RPMI7951 (cell line): ENCODE results near the gene JTB. TPM values are rescaled to one million over a fixed set of nuclear protein-coding genes. Genes with fewer than 3 reads are reported as not detected.

ENCODE experiments used
- DNase-seq: peaks from one replicate; pipeline ENCODE4 v3.0.0-alpha.2; 2012; ENCODE audit warnings: low read depth
- total RNA-seq: library from RNA; depleted of rRNA; stranded (reverse); fragments of >200 nt; shearing (Covaris generic); gene quantifications from 2 replicates; pipeline ENCODE4 v1.2.3, GENCODE V29; 2014; rRNA removed

Gene JTB
- total RNA-seq, 1 experiment from 2014 or later, result 155 TPM

DNA sequence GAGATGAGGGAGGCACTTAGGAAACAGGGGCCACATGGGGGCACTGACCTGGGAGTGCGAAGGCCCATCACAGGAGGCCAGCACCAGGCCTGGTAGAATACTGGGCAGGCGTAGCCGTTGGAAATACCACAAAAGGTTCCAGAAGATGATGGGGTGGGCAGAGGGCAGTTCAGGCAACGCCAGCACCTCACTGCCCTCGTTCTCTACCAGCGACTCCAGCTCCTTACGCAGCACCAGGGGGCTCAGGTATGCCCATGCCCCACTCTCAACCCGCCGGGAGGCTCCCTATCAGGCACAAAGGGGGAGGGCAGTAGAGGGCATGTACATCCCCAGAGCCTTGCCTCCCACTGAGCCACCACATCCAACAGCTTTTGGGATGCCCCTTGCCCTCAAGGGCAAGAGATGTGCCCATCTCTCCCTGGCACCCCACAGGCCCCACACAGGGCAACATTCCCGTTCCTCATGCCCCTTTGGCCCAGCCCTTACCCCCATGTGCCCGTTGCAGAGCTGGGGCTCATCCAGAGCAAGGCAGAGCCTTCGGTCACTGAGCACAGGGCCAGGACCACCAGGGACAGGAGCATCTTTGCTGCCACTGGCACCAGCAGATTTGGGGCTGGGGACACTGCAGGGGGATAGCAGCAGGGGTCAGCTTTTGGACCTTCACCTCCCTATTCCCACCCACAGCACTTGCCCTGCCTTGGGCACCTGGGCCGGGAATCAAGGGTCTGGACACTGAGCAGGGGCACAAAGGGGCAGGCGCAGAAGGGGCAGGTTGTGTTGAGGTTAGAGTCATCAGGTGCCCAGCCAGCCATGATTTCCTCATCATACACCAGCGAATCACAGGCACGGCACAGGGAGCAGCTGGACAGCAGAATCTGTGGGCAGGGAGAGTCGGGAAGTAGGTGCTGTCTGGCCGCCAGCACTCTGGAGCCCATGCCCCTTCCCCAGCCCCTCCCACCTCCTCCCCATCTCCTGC is 45.0 kb downstream of the JTB start:
- DNase-seq, result no peak

- no peak for DNase-seq
Measured at GRCh38 chr1:153929981-153930948, 47.2 kb downstream of the JTB start.

DNA sequence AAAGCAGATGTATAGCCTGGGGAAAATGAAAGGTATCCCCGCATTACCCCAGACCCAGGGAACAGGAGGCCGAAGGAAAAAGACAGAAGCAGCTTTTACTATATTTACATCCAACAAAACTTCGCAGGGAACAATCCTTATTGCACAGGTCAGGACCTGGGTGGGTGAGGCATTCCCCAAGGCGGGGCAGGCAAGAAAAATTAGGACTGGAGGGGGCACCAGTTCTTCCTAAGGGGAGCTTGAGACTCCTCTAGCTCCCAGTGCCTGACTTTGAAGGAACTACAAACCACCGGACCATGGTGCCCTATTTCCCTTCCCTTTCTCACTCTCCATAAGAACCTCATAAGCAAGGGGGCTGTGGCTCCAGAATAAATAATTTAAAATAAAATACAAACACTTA is 48.0 kb downstream of the JTB start:
- DNase-seq, result no peak

DNA sequence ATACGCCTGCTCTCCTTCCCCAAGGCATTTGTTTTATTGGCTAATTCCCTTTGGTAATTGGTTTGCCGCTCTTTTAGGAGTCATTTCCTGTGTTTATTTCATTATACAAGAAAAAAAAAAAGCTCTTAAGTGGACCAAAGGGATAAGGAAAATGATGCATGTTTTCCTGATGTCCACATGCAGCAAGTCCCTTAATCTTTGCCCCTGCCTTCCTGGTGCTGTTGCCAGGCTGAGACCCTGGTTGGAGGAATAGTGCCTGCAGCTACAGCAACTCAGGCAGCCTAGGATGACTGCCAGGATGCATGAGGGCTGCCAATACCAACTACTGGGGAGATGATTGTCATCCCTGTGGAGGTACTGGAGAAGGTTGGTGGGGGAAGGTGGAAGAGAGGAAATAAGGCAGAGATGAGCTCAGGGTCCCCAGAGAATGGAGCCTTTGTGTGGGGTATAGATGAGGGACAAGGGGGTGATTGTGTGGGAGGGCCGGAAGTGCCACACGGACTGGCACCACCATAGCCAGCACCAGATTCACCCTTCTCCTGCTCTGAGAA is 48.6 kb downstream of the JTB start:
- peak; percentile 44 for DNase-seq

GRCh38 chr1:153928245-153928644 is 49.2 kb downstream of the JTB start:
- no peak for DNase-seq

DNA sequence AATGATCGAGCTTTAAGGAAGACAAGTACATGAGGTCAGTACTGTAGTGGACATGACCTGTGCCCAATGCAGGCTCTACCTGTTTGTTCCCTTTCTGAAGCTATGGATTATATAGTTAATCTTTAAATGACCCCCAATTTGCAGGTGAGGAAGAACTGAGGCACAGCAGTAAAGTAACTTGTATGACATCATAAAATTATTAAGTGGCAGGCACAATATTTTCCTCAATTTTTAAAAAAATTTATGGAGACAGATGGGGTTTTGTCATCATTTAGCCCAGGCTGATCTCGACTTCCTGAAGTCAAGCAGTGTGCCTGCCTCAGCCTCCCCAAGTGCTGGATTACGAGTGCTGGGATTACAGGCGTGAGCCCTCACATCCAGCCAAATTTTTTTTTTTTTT is 51.1 kb downstream of the JTB start:
- no peak for DNase-seq

Other genes with a start within 250 kb of the JTB start
- gene INTS3, start 249.6 kb downstream of the JTB start, total RNA-seq, result 18.4 and 20.4 TPM in 2 replicates
- gene SLC27A3, start 202.3 kb downstream of the JTB start, total RNA-seq, result 7.4 and 7.5 TPM in 2 replicates
- gene GATAD2B, start 54.7 kb downstream of the JTB start, total RNA-seq, result 5.1 and 7.3 TPM in 2 replicates
- 5.9 and 8.0 TPM in 2 replicates for gene DENND4B, start 31.0 kb downstream of the JTB start, total RNA-seq
- gene CRTC2, start 19.1 kb downstream of the JTB start, total RNA-seq, result 9.1 and 11.2 TPM in 2 replicates
- gene SLC39A1, start 14.1 kb downstream of the JTB start, total RNA-seq, result 70.4 and 95.4 TPM in 2 replicates
- 7.0 and 10.4 TPM in 2 replicates for gene CREB3L4, start 9.8 kb downstream of the JTB start, total RNA-seq
- gene RAB13, start 8.7 kb upstream of the JTB start, total RNA-seq, result 41.3 and 44.3 TPM in 2 replicates
- 2,227 and 2,841 TPM in 2 replicates for gene RPS27, start 13.1 kb upstream of the JTB start, total RNA-seq
- gene NUP210L, start 177.4 kb upstream of the JTB start, total RNA-seq, result not detected in 2 replicates
- 499 and 606 TPM in 2 replicates for gene TPM3, start 214.4 kb upstream of the JTB start, total RNA-seq
- not detected in 2 replicates for gene CFAP141, start 228.7 kb upstream of the JTB start, total RNA-seq
- gene UBAP2L, start 243.3 kb upstream of the JTB start, total RNA-seq, result 52.8 and 73.8 TPM in 2 replicates